Measurements from ENCODE around the gene CCDC30. TPM values are rescaled to one million over a fixed set of nuclear protein-coding genes. Genes with fewer than 3 reads are reported as not detected.
"Not testable (repeated sequence)": the region's sequence is repeated elsewhere in the genome, so short reads cannot be mapped to it uniquely, and the experiment has no call there.

CCDC30 gene
- total RNA-seq, 4 donors from 2014 or later, result 0.38 to 2.2 (median 1.0) TPM

DNA sequence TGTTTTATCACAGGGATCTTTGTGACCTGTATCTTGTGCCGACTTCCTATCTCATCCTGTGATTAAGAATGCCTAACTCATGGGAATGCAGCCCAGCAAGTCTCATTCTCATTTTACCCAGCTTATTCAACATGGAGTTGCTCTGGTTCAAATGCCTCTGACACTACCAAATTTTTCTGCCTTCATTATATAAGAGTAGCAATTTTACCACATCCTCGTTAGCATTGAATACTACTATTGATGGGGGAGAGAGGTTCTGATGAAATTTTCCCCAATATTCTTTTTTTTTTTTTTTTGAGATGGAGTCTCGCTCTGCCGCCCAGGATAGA, 150.7 kb downstream of the CCDC30 start:
- no peak overlapping the region for H3K4me3 ChIP-seq (ENCODE audit: low read depth, poor library complexity, severe bottlenecking)
- no peak for DNase-seq (ENCODE audit: low spot score in 2 of 2)
- intact Hi-C loops (cut with DNase I; ENCODE audit: low total_unique reads), result no loop called here
- no peak for TF ChIP-seq POLR2A (IDR thresholded peaks at IDR 0.05)
- TF ChIP-seq CTCF (IDR thresholded peaks at IDR 0.05), result no peak
- WGBS, 2 donors, result 91 to 97% methylated on average over 4 of the region's 4 CpGs

DNA sequence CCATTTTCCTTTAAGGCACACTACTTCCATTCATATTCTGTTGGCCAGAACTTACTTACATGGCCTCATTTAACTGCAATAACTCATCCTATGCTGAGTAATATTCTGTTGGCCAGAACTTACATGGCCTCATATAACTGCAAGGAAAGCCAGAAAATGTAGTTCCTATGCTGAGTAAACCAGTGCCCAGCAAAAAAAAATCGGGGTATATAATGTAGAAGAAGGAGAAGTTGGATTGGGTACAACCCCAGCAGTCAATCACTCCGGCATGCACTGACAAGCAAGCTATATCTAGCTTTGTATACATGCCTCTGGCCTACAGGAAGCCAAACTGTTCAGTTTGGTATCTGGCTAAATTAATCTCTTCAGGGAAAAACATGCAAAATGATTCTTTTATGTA, 155.8 kb downstream of the CCDC30 start:
- H3K4me3 ChIP-seq (ENCODE audit: low read depth, poor library complexity, severe bottlenecking), result no peak overlapping the region
- 53 to 56% methylated on average over 2 of the region's 2 CpGs for WGBS, 2 donors
- DNase-seq (ENCODE audit: low spot score in 2 of 2), result no peak
- intact Hi-C loops (cut with DNase I; ENCODE audit: low total_unique reads), result no loop called here
- TF ChIP-seq POLR2A (IDR thresholded peaks at IDR 0.05) (no peak), CTCF (IDR thresholded peaks at IDR 0.05) (no peak)

DNA sequence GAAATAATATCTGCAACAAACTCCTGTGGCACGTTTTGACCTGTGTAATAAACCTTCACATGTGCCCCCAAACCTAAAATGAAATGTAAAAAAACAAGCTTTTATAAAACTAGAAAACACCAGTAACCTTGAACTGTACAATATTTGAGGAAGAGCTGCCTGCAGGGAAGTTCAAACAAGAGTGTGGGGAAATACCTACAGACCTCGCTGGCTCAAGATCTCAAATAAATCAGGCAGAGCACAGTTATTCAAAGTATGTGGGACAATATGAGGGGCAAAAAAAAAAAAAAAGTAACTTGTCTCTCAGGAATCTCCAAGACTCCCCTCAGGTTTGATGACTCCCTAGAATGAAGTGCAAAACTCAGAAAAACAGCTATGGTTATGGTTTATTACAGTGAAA, 157.2 kb downstream of the CCDC30 start:
- TF ChIP-seq POLR2A (IDR thresholded peaks at IDR 0.05), result no peak
- TF ChIP-seq CTCF (IDR thresholded peaks at IDR 0.05), result no peak
- intact Hi-C loops (cut with DNase I; ENCODE audit: low total_unique reads), result no loop called here
- 28 to 34% methylated on average over 2 of the region's 2 CpGs for WGBS, 2 donors
- no peak for DNase-seq (ENCODE audit: low spot score in 2 of 2)
- no peak overlapping the region for H3K4me3 ChIP-seq (ENCODE audit: low read depth, poor library complexity, severe bottlenecking)

DNA sequence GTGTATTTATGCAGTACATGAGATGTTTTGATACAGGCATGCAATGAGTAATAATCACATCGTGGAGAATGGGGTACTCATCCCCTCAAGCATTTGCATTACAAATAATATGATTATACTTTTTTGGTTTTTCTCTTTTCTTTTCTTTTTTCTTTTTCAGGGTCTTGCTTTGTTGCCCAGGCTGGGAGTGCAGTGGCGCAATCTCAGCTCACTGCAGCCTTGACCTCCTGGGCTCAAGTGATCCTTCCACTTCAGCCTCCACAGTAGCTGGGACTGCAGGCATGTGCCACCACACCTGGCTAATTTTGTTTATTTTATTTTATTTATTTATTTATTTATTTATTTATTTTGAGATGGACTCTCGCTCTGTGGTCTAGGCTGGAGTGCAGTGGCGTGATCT, 158.1 kb downstream of the CCDC30 start:
- DNase-seq (ENCODE audit: low spot score in 2 of 2), result not testable (repeated sequence)

DNA sequence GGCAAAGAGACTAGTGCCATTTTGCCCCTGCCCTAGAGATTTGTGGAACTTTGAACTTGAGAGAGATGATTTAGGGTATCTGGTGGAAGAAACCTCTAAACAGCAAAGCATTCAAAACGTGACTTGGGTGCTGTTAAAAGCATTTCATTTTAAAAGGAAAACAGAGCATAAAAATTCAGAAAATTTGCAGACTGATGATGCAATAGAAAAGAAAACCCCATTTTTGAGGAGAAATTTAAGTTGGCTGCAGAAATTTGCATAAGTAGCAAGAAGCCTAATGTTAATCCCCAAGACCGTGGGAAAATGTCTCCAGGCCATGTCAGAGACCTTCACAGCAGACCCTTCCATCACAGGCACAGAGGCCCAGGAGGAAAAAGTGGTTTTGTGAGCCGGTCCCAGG, 164.1 kb downstream of the CCDC30 start:
- DNase-seq (ENCODE audit: low spot score in 2 of 2); H3K4me3 ChIP-seq (ENCODE audit: low read depth, poor library complexity, severe bottlenecking); intact Hi-C loops (cut with DNase I; ENCODE audit: low total_unique reads): not testable (repeated sequence)
- 83 to 92% methylated on average over 3 of the region's 3 CpGs for WGBS, 2 donors

More for the DNA sequence above, 158.1 kb downstream of the CCDC30 start:
- H3K4me3 ChIP-seq (ENCODE audit: low read depth, poor library complexity, severe bottlenecking); intact Hi-C loops (cut with DNase I; ENCODE audit: low total_unique reads): not testable (repeated sequence)
- 89 to 91% methylated on average over 4 of the region's 4 CpGs for WGBS, 2 donors

- no peak for DNase-seq (ENCODE audit: low spot score in 2 of 2)
- no peak overlapping the region for H3K4me3 ChIP-seq (ENCODE audit: low read depth, poor library complexity, severe bottlenecking)
- TF ChIP-seq POLR2A (IDR thresholded peaks at IDR 0.05), result no peak
- TF ChIP-seq CTCF (IDR thresholded peaks at IDR 0.05), result no peak
- intact Hi-C loops (cut with DNase I; ENCODE audit: low total_unique reads), result no loop called here
These were observed 176.0 kb downstream of the CCDC30 start for GRCh38 chr1:42639116-42639515.

GRCh38 chr1:42646056-42646455, 183.0 kb downstream of the CCDC30 start:
- intact Hi-C loops (cut with DNase I; ENCODE audit: low total_unique reads), result no loop called here
- DNase-seq (ENCODE audit: low spot score in 2 of 2), result no peak
- H3K4me3 ChIP-seq (ENCODE audit: low read depth, poor library complexity, severe bottlenecking), result no peak overlapping the region
- no peak for TF ChIP-seq CTCF (IDR thresholded peaks at IDR 0.05)
- TF ChIP-seq POLR2A (IDR thresholded peaks at IDR 0.05), result no peak
- WGBS, 2 donors, result 90 to 94% methylated on average over 2 of the region's 2 CpGs
